Activated CD8-positive, alpha-beta T cell treated with anti-CD3 and anti-CD28 coated beads for 36 hours (primary cell): ENCODE results near the gene ADGRL1. TPM values are rescaled to one million over a fixed set of nuclear protein-coding genes. Genes with fewer than 3 reads are reported as not detected.

Experiments
- ATAC-seq: fragments of 200-7000 bp; cut with Tn5 transposase; one replicate; pipeline ENCODE4 v1.10.0; 2021; ENCODE audit warnings: mild to moderate bottlenecking, moderate library complexity
- CTCF ChIA-PET: fragments of 350-600 bp; sonication (Branson Sonifier 250); formaldehyde crosslinking; loops from one replicate; lab custom pipeline; 2021; ENCODE audit warnings: antibody characterized with exemption; lab: Charles Lee
- POLR2A ChIA-PET: fragments of 350-600 bp; sonication (Branson Sonifier 250); formaldehyde crosslinking; loops from one replicate; lab custom pipeline; 2021; ENCODE audit warnings: antibody characterized with exemption; lab: Charles Lee
- DNase-seq: peaks from one replicate; pipeline ENCODE4 v3.0.0-alpha.2; 2020
- H3K27ac Mint-ChIP-seq: one replicate; pipeline ENCODE4 v1.8.0; 2021; ENCODE audit warnings: mild to moderate bottlenecking, mixed read lengths
- H3K27me3 Mint-ChIP-seq: one replicate; pipeline ENCODE4 v1.8.0; 2021; ENCODE audit warnings: mixed read lengths
- H3K36me3 Mint-ChIP-seq: one replicate; pipeline ENCODE4 v1.8.0; 2021; ENCODE audit warnings: low read depth, mixed read lengths
- H3K4me1 Mint-ChIP-seq: one replicate; pipeline ENCODE4 v1.8.0; 2021; ENCODE audit warnings: low read depth, mixed read lengths
- H3K4me3 Mint-ChIP-seq: one replicate; pipeline ENCODE4 v1.8.0; 2021; ENCODE audit warnings: mild to moderate bottlenecking, moderate library complexity, mixed read lengths
- H3K9me3 Mint-ChIP-seq: one replicate; pipeline ENCODE4 v1.8.0; 2021; ENCODE audit warnings: mixed read lengths
- intact Hi-C: fragments of 100-400 bp; cut with micrococcal nuclease; formaldehyde crosslinking; loops from one replicate; pipeline ENCODE4 v1.10.0; 2022
- total RNA-seq, 2 experiments: library from RNA; stranded (reverse); gene quantifications; one replicate each; pipeline ENCODE4 v1.2.3, GENCODE V29; 2021
- TF ChIP-seq, protein P1 (sequence below): fragments of 200-600 bp; IDR thresholded peaks from one replicate; pipeline ENCODE4 v1.8.0; 2022; ENCODE audit warnings: antibody characterized with exemption, mild to moderate bottlenecking

ADGRL1 gene
- total RNA-seq, 2 experiments from 2014 or later = 11.8 to 14.5 TPM

DNA sequence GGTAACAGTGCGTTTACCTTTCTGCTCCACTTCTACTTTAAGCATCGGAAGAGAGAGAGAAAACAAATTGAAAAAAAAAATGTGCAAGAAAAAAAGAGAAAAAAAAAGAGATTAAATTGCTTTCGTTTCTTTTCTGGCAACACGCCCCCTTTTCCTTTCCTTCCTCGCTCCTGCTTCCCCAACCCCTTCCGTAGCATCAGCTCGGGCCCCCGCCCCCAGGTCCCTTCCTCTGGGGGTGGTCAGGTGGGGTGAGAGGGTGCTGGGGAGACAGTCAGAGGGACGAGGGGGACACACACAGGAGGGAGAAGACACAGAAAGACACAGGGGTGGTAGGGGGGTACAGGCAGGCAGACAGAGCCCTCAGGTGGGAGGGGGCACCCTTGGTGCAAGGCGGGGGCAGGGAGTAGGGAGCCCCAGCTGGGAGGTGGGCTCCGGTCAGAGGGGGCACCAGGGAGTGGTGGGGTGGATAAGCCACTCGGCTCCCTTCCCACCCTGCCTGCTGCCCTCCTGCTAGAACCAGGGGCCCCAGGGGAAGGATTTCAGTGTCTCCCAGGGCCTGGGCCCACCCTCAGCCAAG is 38.9 kb downstream of the ADGRL1 start:
- peak overlapping the region; percentile 68 for H3K27ac Mint-ChIP-seq
- H3K4me3 Mint-ChIP-seq = peak overlapping the region; percentile 64
- intact Hi-C loops = no loop called here
- ATAC-seq (peak; percentile 29), DNase-seq (no peak)
- H3K4me1 Mint-ChIP-seq = peaks cover 18% of the 10 kb centered on the region
- POLR2A ChIA-PET = interaction anchor here (1.2 kb wide), 1 partner anchor 29 kb away, joined by 3 read pairs; no protein-coding TSS in a partner anchor
- CTCF ChIA-PET = interaction anchor here (0.7 to 2.0 kb wide), 4 partner anchors 30 to 313 kb away, joined by 4 to 6 read pairs (median 4); no protein-coding TSS in a partner anchor
- peaks cover 16% of the 10 kb centered on the region for H3K36me3 Mint-ChIP-seq
- TF ChIP-seq, protein P1, sequence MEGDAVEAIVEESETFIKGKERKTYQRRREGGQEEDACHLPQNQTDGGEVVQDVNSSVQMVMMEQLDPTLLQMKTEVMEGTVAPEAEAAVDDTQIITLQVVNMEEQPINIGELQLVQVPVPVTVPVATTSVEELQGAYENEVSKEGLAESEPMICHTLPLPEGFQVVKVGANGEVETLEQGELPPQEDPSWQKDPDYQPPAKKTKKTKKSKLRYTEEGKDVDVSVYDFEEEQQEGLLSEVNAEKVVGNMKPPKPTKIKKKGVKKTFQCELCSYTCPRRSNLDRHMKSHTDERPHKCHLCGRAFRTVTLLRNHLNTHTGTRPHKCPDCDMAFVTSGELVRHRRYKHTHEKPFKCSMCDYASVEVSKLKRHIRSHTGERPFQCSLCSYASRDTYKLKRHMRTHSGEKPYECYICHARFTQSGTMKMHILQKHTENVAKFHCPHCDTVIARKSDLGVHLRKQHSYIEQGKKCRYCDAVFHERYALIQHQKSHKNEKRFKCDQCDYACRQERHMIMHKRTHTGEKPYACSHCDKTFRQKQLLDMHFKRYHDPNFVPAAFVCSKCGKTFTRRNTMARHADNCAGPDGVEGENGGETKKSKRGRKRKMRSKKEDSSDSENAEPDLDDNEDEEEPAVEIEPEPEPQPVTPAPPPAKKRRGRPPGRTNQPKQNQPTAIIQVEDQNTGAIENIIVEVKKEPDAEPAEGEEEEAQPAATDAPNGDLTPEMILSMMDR = no peak
- H3K9me3 Mint-ChIP-seq = no peaks in the 10 kb centered on the region
- no peaks in the 10 kb centered on the region for H3K27me3 Mint-ChIP-seq

DNA sequence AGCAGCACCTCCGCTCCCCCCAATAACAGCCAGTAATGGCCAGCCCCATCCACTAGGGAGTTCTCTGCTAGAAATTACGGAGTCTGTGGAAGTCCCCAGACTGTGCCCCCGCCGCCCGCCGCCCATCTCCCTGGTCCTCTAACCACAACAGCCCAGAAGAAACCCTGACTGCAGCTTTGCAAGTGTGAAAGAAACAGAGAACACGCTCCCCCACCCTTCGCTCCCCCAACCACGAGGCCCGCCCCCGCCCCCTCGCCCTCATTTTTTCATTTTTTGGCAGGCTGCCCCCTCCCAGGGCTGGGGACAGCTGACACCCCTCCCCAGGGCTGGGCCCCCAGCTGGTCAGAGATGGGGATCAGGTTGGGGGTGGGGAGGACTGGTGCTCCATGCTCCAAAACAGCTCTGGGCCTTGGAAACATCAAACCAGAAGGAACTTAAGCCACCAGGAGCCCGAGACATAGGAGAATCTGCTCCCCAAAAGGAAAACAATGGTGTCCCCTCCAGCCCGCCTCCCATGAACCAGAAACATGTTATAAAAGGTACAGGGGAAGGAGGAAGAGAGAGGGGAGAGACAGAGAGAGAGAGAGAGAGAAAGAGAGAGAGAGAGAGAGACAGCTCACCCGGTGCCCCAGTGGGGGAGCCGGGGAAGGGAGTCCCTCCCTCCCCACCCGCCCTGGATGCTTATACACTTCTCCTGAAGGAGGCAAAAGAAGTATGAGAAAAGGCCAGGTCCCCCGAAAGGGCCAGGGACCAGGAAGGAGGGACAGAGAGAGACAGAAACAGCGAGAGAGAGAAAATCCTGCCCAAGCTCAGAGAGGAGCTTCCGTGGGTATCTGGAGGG is 39.8 kb downstream of the ADGRL1 start:
- CTCF ChIA-PET = interaction anchor here (0.7 to 2.0 kb wide), 3 partner anchors 182 to 548 kb away, joined by 3 to 6 read pairs (median 4); no protein-coding TSS in a partner anchor
- peak overlapping the region; percentile 64 for H3K4me3 Mint-ChIP-seq
- no peaks in the 10 kb centered on the region for H3K9me3 Mint-ChIP-seq
- peaks cover 18% of the 10 kb centered on the region for H3K4me1 Mint-ChIP-seq
- H3K27ac Mint-ChIP-seq = peak overlapping the region; percentile 68
- H3K36me3 Mint-ChIP-seq = peaks cover 16% of the 10 kb centered on the region
- peak; percentile 51 for DNase-seq
- no peaks in the 10 kb centered on the region for H3K27me3 Mint-ChIP-seq
- TF ChIP-seq, protein P1 = no peak
- POLR2A ChIA-PET = no interaction called here
- intact Hi-C loops = no loop called here
- peak; percentile 25 for ATAC-seq

DNA sequence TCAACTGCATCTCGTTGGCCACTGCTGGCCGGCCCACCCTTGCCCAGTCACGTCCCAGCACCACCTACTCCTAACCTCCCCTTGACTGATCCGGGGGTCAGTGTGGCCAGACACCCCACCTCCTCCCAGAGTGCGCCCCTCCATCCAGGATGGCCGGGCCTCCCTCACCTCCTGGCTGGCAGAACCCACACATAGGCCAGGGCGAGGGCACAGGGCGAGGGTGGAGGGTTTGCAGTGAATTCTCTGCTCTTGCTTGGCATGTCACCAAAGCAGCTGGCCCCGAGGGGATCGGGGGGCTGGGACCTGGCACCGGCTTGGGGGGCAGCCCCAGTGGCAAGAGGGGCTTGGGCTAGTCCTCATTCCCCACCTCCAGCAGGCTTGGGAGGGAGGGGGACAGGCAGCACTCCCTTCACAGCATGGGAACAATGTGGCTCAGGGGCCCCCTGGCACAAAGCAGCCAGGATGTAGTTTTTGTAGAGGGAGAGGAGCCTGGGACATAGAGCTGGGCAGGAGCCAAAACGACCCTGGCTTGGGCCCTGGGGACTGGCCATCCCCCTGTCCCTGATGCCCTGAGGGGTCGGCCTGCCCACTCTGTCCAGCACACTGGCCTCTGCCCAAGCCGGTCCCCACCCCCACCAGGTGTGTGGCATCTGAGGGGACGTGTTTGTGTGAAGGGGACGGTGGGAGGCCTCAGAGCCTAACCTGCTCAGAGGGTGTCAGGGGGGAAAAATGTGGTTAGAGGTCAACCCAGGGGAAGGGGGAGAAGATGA is 41.1 kb downstream of the ADGRL1 start:
- TF ChIP-seq, protein P1 = no peak
- intact Hi-C loops = no loop called here
- no peak overlapping the region for H3K27ac Mint-ChIP-seq
- H3K27me3 Mint-ChIP-seq = no peaks in the 10 kb centered on the region
- no peak overlapping the region for H3K4me3 Mint-ChIP-seq
- peaks cover 6% of the 10 kb centered on the region for H3K36me3 Mint-ChIP-seq
- DNase-seq = no peak
- ATAC-seq = no peak
- peaks cover 18% of the 10 kb centered on the region for H3K4me1 Mint-ChIP-seq
- POLR2A ChIA-PET = interaction anchor here (0.5 to 0.8 kb wide), 2 partner anchors 16 to 84 kb away, joined by 3 read pairs; no protein-coding TSS in a partner anchor
- CTCF ChIA-PET = interaction anchor here (2.0 kb wide), 1 partner anchor 183 kb away, joined by 6 read pairs; no protein-coding TSS in a partner anchor
- no peaks in the 10 kb centered on the region for H3K9me3 Mint-ChIP-seq

DNA sequence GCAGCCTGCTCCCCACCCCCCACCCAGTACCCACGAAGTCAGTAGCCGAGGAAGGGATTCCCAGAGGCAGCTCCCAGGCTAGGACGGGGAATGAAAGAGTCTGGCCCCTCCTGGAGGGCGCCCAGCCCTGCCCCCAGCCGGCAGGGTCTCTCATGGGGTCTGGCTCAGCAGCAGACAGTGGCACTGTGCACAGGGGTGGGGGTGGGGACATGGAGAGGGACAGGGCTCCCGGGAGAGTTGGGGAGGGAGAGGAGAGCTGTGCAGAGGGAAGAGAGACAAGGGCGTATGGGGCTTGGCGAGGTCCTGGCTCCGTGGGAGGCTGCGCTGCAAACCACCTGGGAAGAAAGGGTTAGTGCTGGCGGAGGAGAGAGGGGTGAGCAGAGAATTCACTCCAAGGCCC is 41.9 kb downstream of the ADGRL1 start:
- TF ChIP-seq, protein P1 = no peak
- no peaks in the 10 kb centered on the region for H3K27me3 Mint-ChIP-seq
- no peak overlapping the region for H3K27ac Mint-ChIP-seq
- no peaks in the 10 kb centered on the region for H3K9me3 Mint-ChIP-seq
- intact Hi-C loops = no loop called here
- no peak for DNase-seq
- peaks cover 18% of the 10 kb centered on the region for H3K4me1 Mint-ChIP-seq
- ChIA-PET CTCF (no interaction called here), POLR2A (no interaction called here)
- no peak for ATAC-seq
- no peak overlapping the region for H3K4me3 Mint-ChIP-seq
- peaks cover 2% of the 10 kb centered on the region for H3K36me3 Mint-ChIP-seq
